Central memory CD8-positive, alpha-beta T cell (primary cell): ENCODE data around the gene C2orf49.

ENCODE experiments used
- ATAC-seq: fragments of 150-1000 bp; cut with Tn5 transposase; replicated peaks from 2 replicates; pipeline ENCODE4 v1.10.0; 2022; ENCODE audit warnings: mild to moderate bottlenecking, moderate FRiP score, moderate number of reproducible peaks; ENCODE audit not compliant: poor library complexity, severe bottlenecking; ENCODE audit errors: extremely low read depth
- DNase-seq, 2 donors: peaks; one replicate each; pipeline ENCODE4 v3.0.0; 2021; ENCODE audit warnings: low spot score in 2 of 2
- H3K27ac Mint-ChIP-seq: one replicate; pipeline ENCODE4 v1.8.0; 2022; ENCODE audit warnings: low read depth, mild to moderate bottlenecking, moderate library complexity, mixed read lengths
- H3K27me3 Mint-ChIP-seq: one replicate; pipeline ENCODE4 v1.8.0; 2022; ENCODE audit warnings: mixed read lengths
- H3K36me3 Mint-ChIP-seq: one replicate; pipeline ENCODE4 v1.8.0; 2022; ENCODE audit warnings: mild to moderate bottlenecking, moderate library complexity, mixed read lengths; ENCODE audit not compliant: insufficient read depth
- H3K4me1 Mint-ChIP-seq: one replicate; pipeline ENCODE4 v1.8.0; 2022; ENCODE audit warnings: mixed read lengths
- H3K4me3 Mint-ChIP-seq: one replicate; pipeline ENCODE4 v1.8.0; 2022; ENCODE audit warnings: mild to moderate bottlenecking, moderate library complexity, mixed read lengths
- H3K9me3 Mint-ChIP-seq: one replicate; pipeline ENCODE4 v1.8.0; 2022; ENCODE audit warnings: mixed read lengths

Gene C2orf49

DNA sequence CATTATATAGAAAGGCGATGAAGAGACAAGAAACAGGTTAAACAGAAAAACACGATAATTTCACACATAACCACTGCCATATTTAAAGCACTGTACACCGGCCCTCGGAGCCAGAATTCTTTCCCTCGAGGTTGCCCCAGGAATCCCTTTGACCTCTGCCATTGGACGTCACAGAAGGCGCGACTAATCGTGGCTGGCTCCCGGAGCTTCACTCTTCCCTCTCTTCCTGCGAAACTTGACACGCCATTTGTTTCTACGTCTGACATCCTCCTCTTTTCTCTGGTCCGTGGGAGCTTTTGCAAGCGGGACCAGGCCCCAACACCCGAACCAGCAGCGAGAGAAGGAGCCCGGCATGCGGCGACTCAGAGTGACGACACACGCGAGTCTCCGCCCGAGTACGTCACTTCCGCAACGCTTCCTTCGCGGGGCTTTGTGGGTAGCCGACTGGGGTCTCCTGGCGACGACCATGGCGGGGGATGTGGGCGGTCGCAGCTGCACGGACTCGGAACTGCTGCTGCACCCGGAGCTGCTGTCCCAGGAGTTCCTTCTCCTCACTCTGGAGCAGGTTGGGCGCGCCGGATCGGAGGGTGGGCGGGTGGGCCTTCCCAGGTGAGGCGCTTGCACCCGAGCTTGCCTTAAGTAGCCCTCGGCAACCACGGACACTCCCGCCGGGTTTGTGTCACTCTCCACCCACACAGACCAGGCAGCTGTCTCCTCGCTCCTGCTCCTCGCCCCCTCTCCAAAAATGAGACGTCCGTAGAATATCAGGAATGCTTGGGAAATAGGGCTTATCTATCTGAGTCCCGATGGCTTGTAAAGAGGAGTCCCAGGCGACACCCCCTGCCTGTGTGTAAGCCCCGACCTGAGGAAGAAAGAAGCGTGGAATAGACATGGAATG lies at the start of gene C2orf49:
TSS of gene C2orf49 (plus strand) at position 419 of the 898 bp plus-strand sequence. CDS start at position 467, 48 bp downstream.
- DNase-seq (peak; percentile 82 to 88), ATAC-seq (peak; percentile 86)
- Mint-ChIP-seq H3K4me3 (peak within 1 kb of the TSS; percentile 97), H3K36me3 (peaks cover 33% of the 10 kb centered on the region), H3K9me3 (no peaks in the 10 kb centered on the region), H3K27ac (peak within 1 kb of the TSS; percentile 100), H3K4me1 (peaks cover 31% of the 10 kb centered on the region), H3K27me3 (no peaks in the 10 kb centered on the region)

DNA sequence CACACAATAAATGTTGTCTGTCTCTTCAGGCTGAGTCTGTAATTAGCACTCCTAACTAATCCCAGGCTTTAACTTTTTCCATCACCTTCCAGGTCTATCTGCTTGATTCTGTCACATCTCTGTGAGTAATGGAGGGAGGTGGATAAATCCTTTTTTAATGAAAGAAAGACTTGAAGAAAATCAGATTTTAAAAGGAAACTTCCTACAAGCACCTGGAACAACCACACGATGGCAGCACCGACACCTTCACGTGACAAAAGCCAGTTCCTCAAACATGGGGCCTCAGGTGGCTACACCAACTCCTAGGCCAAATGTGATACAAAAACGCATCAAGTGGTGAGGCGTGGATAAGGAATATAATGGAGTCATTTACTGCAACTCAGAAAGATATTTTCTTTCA lies 49.6 kb upstream of the C2orf49 start:
- ATAC-seq, result no peak

DNA sequence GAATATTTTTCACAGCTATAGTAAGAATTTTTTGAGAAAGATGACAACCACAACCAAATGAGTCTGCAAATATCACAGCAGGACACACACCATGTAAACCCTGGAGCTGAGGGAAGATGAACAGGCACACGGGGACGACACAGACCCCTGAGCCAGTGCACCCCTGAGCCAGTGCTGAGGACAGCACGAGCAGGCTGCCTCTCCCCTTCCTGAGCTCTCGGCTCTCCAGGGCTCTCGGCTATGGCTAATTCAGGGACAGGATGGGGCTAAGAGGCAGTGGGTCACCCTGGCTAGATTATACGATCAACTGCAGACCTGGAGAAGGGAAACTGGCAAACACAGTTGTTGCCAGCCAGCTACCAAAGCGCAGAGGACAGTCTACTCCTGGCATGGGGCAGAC lies 49.2 kb upstream of the C2orf49 start:
- peaks cover 51% of the 10 kb centered on the region for H3K36me3 Mint-ChIP-seq
- peaks cover 16% of the 10 kb centered on the region for H3K4me1 Mint-ChIP-seq
- DNase-seq, result no peak

More for the DNA sequence above, 49.6 kb upstream of the C2orf49 start:
- Mint-ChIP-seq H3K27ac (no peak overlapping the region), H3K27me3 (no peaks in the 10 kb centered on the region), H3K9me3 (no peaks in the 10 kb centered on the region), H3K36me3 (peaks cover 49% of the 10 kb centered on the region), H3K4me1 (peaks cover 16% of the 10 kb centered on the region), H3K4me3 (no peak overlapping the region)
- no peak for DNase-seq

DNA sequence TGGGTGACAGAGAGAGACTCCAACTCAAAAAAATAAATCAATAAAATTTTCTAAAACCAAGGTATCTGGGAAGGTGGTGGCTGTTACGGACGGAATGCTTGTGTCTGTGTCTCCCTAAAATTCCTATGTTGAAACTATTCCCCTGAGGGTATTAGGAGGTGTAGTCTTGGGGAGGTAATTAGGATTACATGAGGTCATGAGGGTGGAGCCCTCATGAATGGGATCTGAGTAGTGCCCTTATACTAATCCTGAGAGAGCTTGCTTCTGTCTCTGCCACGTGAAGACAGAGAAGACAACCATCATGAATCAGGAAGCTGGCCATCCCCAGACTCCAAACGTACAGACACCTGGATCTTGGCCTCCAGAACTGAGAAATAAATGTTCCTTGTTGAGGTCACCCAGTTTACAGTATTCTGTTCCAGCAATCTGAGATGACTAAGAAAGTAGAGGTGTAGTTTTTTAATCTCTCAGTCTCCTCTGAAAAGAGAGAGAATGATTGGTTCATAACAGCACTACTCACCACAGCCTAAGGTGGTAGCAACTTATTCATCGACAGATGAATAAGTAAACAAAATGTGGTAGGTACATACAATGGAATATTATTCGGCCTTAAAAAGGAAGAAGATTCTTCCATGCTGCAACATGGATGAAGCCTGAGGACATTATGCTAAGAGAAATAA lies 46.2 kb upstream of the C2orf49 start:
- peaks cover 55% of the 10 kb centered on the region for H3K36me3 Mint-ChIP-seq
- no peaks in the 10 kb centered on the region for H3K9me3 Mint-ChIP-seq
- no peak overlapping the region for H3K27ac Mint-ChIP-seq
- H3K4me3 Mint-ChIP-seq, result no peak overlapping the region
- peaks cover 10% of the 10 kb centered on the region for H3K4me1 Mint-ChIP-seq
- no peak for DNase-seq
- ATAC-seq, result no peak
- no peaks in the 10 kb centered on the region for H3K27me3 Mint-ChIP-seq

More for the DNA sequence above, 49.2 kb upstream of the C2orf49 start:
- Mint-ChIP-seq H3K27ac (no peak overlapping the region), H3K27me3 (no peaks in the 10 kb centered on the region), H3K4me3 (no peak overlapping the region), H3K9me3 (no peaks in the 10 kb centered on the region)
- no peak for ATAC-seq

DNA sequence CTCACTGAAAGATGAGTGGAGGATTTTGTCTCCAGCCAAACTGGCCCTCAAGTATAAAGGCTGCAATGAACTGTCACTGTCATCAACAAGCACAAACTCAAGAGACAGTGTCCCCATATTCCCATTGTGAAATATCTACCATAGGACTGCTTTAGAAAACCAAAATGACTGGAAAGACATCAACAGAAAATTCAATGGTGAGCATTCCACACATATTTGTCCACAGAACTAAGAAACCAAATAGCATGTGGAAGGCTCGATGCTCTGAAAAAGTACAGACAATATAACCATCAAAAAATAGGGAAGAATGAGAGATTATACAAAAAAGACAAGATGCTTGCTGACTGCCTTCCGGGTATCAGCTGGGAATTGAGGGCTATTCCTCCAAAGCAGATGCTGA lies 45.4 kb upstream of the C2orf49 start:
- DNase-seq (no peak), ATAC-seq (no peak)
- Mint-ChIP-seq H3K36me3 (peaks cover 59% of the 10 kb centered on the region), H3K9me3 (no peaks in the 10 kb centered on the region), H3K27me3 (no peaks in the 10 kb centered on the region), H3K27ac (peak overlapping the region; percentile 74), H3K4me1 (peaks cover 13% of the 10 kb centered on the region), H3K4me3 (no peak overlapping the region)

DNA sequence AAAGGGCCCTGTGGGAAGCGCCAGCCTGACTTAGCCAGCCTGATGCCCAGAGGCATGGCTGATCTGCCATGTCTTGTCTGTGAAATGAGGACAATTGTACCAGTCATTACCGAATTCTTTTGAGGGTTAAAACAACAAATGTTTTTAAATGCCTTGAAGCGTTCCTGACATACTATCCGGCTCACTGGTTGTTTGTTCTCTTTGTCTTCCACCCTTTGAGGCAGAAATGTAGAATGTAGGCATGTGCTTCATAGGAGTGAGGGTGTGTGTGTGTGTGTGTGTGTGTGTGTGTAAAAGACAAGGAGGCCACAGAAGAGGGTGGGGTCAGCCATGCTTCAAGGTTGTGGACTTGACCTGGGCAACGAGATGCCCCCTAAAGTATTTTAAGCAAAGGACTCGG lies 43.3 kb upstream of the C2orf49 start:
- no peak for ATAC-seq
- Mint-ChIP-seq H3K27ac (peak overlapping the region; percentile 14), H3K4me3 (no peak overlapping the region), H3K27me3 (no peaks in the 10 kb centered on the region), H3K36me3 (peaks cover 69% of the 10 kb centered on the region), H3K4me1 (peaks cover 26% of the 10 kb centered on the region), H3K9me3 (no peaks in the 10 kb centered on the region)
- DNase-seq, result no peak

DNA sequence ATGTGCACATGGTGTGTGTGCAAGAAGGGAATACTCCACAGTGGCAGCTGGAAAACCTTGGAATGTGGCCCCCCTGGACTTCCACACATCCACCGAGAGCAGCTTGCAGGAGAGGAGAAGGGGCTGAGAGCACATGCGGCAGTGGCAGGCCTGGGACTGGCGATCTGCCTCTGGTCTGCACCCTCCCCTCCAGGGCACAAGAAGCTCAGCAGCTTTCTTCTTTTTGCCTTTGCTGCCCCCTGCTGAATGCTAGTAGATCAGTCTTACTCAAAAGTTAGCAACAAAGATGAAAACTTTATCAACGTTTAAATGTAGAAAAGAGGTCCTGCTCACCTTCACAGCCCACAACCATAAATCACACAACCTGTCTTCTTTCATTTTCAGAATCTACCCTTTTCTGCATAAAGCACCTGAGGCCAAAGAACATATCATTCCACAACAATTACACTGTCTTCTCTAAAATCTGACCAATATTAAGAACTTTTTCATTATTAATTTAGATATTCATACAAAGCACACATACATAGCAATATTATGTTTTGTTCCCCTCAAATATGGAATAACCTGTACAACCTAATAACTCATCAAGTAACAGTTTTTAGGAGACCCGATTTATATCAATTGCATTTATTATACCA lies 42.4 kb upstream of the C2orf49 start:
- no peak for ATAC-seq
- H3K36me3 Mint-ChIP-seq, result peaks cover 65% of the 10 kb centered on the region
- no peaks in the 10 kb centered on the region for H3K9me3 Mint-ChIP-seq
- no peak overlapping the region for H3K4me3 Mint-ChIP-seq
- DNase-seq, result no peak
- peaks cover 26% of the 10 kb centered on the region for H3K4me1 Mint-ChIP-seq
- H3K27ac Mint-ChIP-seq, result peak overlapping the region; percentile 20
- H3K27me3 Mint-ChIP-seq, result no peaks in the 10 kb centered on the region

DNA sequence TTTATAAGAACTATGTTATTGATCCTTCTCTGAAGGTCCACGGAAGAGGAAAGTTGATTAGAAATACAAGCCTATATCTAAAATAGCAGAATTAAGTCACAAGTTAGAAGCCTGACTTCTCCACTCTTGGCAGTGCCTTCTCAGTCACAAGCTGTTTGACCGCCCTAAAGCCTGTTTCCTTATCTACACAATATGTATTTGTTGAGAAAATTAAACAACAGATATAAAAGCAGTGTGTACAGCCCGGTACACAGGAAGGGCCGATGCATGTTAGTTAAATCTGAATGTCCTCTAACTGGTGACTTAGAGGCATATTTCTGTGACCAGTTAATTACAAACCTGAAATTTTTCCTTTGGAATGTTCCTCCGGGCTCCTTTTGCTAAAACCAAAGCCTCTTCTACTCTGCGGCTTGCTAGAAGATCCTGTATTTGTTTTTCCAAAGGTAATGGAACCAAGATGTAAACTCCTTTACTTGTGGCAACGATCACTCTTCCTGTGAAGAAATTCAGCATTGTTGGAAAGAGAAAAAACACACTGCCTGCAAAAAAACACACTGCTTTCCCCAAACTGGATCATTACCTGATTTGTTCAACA lies 41.2 kb upstream of the C2orf49 start:
- H3K4me3 Mint-ChIP-seq, result no peak overlapping the region
- H3K27me3 Mint-ChIP-seq, result no peaks in the 10 kb centered on the region
- peaks cover 58% of the 10 kb centered on the region for H3K36me3 Mint-ChIP-seq
- no peak for ATAC-seq
- H3K4me1 Mint-ChIP-seq, result peaks cover 20% of the 10 kb centered on the region
- H3K27ac Mint-ChIP-seq, result no peak overlapping the region
- DNase-seq, result no peak
- H3K9me3 Mint-ChIP-seq, result no peaks in the 10 kb centered on the region

DNA sequence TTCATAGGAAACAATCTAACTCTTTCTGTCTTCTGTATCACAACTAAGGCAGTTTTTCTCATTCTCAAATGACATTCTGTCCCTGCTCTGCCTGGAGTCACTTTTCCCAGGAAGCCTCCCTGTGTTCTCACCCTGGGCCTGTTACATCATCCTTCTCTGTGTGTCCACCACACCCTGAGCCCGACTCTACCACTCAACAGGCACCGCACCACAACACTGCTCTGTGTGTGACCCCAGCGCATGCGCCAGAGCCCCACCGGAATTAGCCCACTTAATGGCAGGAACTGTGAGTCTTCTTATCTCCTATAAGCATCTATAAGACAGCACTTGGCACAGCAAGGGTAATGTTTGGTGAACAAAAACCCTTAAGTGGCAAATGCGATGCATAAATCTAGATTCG lies 40.1 kb upstream of the C2orf49 start:
- Mint-ChIP-seq H3K4me1 (peaks cover 26% of the 10 kb centered on the region), H3K4me3 (no peak overlapping the region), H3K9me3 (no peaks in the 10 kb centered on the region), H3K36me3 (peaks cover 51% of the 10 kb centered on the region), H3K27ac (peak overlapping the region; percentile 16), H3K27me3 (no peaks in the 10 kb centered on the region)
- no peak for ATAC-seq
- DNase-seq, result no peak

DNA sequence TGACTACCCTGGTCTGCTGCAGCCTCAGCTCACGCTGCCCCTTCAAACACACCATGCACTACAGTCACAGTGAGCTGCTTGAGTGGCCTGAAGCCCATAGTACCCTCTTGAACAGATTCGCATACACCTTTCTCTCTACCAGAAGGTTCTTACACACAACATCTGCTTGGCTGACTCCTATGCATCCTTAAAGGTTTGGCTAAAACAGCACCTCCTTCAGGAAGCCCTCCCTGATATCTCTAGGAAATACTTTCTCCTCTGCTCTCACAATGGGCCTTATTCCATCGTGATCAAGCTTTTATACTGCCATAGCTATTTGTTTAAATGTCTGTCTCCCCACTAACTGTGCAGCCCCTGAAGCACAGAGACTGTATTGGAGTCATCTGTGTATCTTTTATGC lies 39.3 kb upstream of the C2orf49 start:
- no peak overlapping the region for H3K27ac Mint-ChIP-seq
- H3K36me3 Mint-ChIP-seq, result peaks cover 44% of the 10 kb centered on the region
- ATAC-seq, result no peak
- no peaks in the 10 kb centered on the region for H3K27me3 Mint-ChIP-seq
- H3K4me3 Mint-ChIP-seq, result no peak overlapping the region
- H3K4me1 Mint-ChIP-seq, result peaks cover 32% of the 10 kb centered on the region
- DNase-seq, result no peak
- no peaks in the 10 kb centered on the region for H3K9me3 Mint-ChIP-seq

DNA sequence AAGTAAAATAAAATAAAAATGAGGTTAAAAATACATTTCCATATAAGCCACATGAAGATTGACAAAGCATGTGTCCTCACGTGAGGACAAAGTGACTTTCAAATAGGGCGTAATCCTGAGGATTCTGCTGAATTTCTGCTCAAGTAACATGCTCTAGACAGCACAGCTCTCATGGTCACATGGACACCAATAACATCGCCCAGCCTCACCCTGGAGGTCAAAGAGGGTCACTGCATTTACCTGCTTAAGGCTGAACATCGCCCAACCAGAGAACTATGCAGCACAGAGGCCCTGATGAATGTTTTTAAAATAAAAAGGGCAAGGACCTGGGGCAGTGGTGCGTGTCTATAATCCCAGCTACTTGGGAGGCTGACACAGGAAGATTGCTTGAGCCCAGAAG lies 38.0 kb upstream of the C2orf49 start:
- no peak overlapping the region for H3K4me3 Mint-ChIP-seq
- DNase-seq (no peak), ATAC-seq (no peak)
- H3K4me1 Mint-ChIP-seq, result peaks cover 41% of the 10 kb centered on the region
- no peaks in the 10 kb centered on the region for H3K27me3 Mint-ChIP-seq
- peaks cover 41% of the 10 kb centered on the region for H3K36me3 Mint-ChIP-seq
- H3K27ac Mint-ChIP-seq, result no peak overlapping the region
- H3K9me3 Mint-ChIP-seq, result no peaks in the 10 kb centered on the region

DNA sequence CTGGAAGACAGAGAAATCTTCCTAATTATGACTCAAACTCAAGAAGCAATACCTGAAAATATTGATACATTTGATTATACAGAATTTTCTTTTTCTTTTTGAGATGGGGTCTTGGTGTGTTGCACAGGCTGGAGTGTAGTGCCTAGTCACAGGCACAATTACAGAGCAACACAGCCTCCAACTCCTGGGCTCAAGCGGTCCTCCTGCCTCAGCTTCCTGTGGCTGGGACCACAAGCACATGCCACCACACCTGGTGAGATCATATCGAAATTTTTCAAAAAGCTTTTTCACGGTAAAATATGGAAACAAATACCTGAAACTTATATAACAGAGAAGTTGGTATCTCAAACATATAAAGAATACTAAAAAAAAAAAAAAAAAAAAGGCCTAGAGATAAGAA lies 35.7 kb upstream of the C2orf49 start:
- DNase-seq (no peak), ATAC-seq (no peak)
- peaks cover 41% of the 10 kb centered on the region for H3K4me1 Mint-ChIP-seq
- H3K27ac Mint-ChIP-seq, result peak overlapping the region; percentile 76
- no peak overlapping the region for H3K4me3 Mint-ChIP-seq
- peaks cover 32% of the 10 kb centered on the region for H3K36me3 Mint-ChIP-seq
- no peaks in the 10 kb centered on the region for H3K9me3 Mint-ChIP-seq
- H3K27me3 Mint-ChIP-seq, result no peaks in the 10 kb centered on the region
